SK-N-MC (cell line): ENCODE data around the gene KCNT2.

Source experiments
- EZH2 ChIP-seq: fragments of 200-600 bp; sonication (generic); IDR thresholded peaks from one replicate; pipeline ENCODE4 v1.6.1; 2017; ENCODE audit warnings: antibody characterized with exemption
- FOXP2 ChIP-seq: optimal IDR thresholded peaks from 2 replicates; pipeline ENCODE3; 2011; ENCODE audit warnings: mild to moderate bottlenecking, moderate library complexity; ENCODE audit not compliant: insufficient read depth; ENCODE audit errors: extremely low read length, control extremely low read depth
- POLR2AphosphoS5 ChIP-seq: IDR thresholded peaks from 2 replicates; pipeline ENCODE4 v1.6.1; 2012; ENCODE audit warnings: mild to moderate bottlenecking, low read depth, low read length, borderline replicate concordance

GRCh38 chr1:196486346-196486745, 121.9 kb downstream of the KCNT2 start:
- TF ChIP-seq POLR2AphosphoS5 (no peak), FOXP2 (no peak), EZH2 (no peak)
